OCI-LY1 (cell line): Measurements from ENCODE around the gene PLPPR2.

ENCODE experiments used
- EZH2 ChIP-seq: fragments of 200-600 bp; sonication (generic), shearing (Covaris generic); IDR thresholded peaks from 2 replicates; pipeline ENCODE4 v1.8.0; 2017; ENCODE audit warnings: borderline replicate concordance, mixed run types, mild to moderate bottlenecking, antibody characterized with exemption, low read length, moderate library complexity, mixed read lengths
- TF ChIP-seq, protein P1 (sequence below): fragments of 200-600 bp; sonication (generic), shearing (Covaris generic); IDR thresholded peaks from 2 replicates; pipeline ENCODE4 v1.5.1; 2017; ENCODE audit warnings: mild to moderate bottlenecking, antibody characterized with exemption, low read length, moderate library complexity, mixed read lengths

DNA sequence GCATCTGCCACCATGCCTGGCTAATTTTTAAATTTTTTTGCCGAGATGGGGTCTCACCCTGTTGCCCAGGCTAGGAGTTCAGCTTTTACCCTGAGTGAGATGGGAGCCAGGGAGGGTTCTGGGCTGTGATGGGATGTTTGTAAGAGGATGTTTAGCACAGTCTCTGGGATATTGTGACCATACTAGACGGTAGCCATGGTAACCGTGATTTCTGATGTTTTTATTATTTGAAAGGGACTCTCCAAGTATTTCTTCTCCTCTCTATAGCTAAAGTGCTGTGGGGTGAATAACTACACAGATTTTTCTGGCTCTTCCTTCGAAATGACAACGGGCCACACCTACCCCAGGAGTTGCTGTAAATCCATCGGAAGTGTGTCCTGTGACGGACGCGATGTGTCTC is 48.9 kb upstream of the PLPPR2 start:
- TF ChIP-seq, protein P1, sequence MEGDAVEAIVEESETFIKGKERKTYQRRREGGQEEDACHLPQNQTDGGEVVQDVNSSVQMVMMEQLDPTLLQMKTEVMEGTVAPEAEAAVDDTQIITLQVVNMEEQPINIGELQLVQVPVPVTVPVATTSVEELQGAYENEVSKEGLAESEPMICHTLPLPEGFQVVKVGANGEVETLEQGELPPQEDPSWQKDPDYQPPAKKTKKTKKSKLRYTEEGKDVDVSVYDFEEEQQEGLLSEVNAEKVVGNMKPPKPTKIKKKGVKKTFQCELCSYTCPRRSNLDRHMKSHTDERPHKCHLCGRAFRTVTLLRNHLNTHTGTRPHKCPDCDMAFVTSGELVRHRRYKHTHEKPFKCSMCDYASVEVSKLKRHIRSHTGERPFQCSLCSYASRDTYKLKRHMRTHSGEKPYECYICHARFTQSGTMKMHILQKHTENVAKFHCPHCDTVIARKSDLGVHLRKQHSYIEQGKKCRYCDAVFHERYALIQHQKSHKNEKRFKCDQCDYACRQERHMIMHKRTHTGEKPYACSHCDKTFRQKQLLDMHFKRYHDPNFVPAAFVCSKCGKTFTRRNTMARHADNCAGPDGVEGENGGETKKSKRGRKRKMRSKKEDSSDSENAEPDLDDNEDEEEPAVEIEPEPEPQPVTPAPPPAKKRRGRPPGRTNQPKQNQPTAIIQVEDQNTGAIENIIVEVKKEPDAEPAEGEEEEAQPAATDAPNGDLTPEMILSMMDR = no peak
- no peak for TF ChIP-seq EZH2
